HepG2 (cell line): ENCODE data around the gene TPP2. TPM values are rescaled to one million over a fixed set of nuclear protein-coding genes. Genes with fewer than 3 reads are reported as not detected.

ENCODE experiments used
- ATF4 ChIP-seq, 2 experiments: fragments of 450-650 bp in 1 of 2; sonication (generic) in 1 of 2; formaldehyde crosslinking; IDR thresholded peaks; 2 replicates each; pipeline versions ENCODE4 v1.5.0 to v1.8.0; 2020 to 2022; ENCODE audit warnings: mild to moderate bottlenecking in 1 of 2, missing genetic modification reagents in 1 of 2
- DNMT3B ChIP-seq: conservative IDR thresholded peaks from 2 replicates; pipeline ENCODE4 v1.6.1; 2016; ENCODE audit warnings: missing biosample characterization, control low read depth
- FOXC1 ChIP-seq: sonication (generic); formaldehyde crosslinking; IDR thresholded peaks from 2 replicates; pipeline ENCODE4 v1.8.0; 2022; ENCODE audit warnings: mild to moderate bottlenecking, missing genetic modification reagents, borderline replicate concordance
- FUBP1 ChIP-seq: sonication (generic); formaldehyde crosslinking; IDR thresholded peaks from 2 replicates; pipeline ENCODE4 v1.5.1; 2020; ENCODE audit warnings: missing genetic modification reagents, mild to moderate bottlenecking, borderline replicate concordance
- KLF11 ChIP-seq: IDR thresholded peaks from 2 replicates; pipeline ENCODE4 v1.6.1; 2016; ENCODE audit warnings: missing compliant biosample characterization
- NR2F2 ChIP-seq: IDR thresholded peaks from 2 replicates; pipeline ENCODE4 v1.6.1; 2012; ENCODE audit warnings: low read depth, inconsistent platforms, borderline replicate concordance
- PAF1 ChIP-seq: IDR thresholded peaks from 2 replicates; pipeline ENCODE4 v1.6.1; 2016; ENCODE audit warnings: missing genetic modification reagents, missing compliant biosample characterization
- PAXIP1 ChIP-seq: sonication (generic); formaldehyde crosslinking; conservative IDR thresholded peaks from 2 replicates; pipeline ENCODE4 v1.4.0; 2020; ENCODE audit warnings: mild to moderate bottlenecking, missing genetic modification reagents, moderate library complexity
- SAFB2 ChIP-seq: sonication (generic); formaldehyde crosslinking; IDR thresholded peaks from 2 replicates; pipeline ENCODE4 v1.5.1; 2020; ENCODE audit warnings: missing genetic modification reagents, low read depth, mild to moderate bottlenecking, borderline replicate concordance
- SOX13 ChIP-seq, 3 experiments: fragments of 450-650 bp in 1 of 3; sonication (generic) in 1 of 3; formaldehyde crosslinking in 1 of 3; IDR thresholded peaks in 2 of 3; conservative IDR thresholded peaks in 1 of 3; 2 replicates each; pipeline versions ENCODE4 v1.5.0 to v1.6.1; 2016 to 2020; ENCODE audit warnings: antibody characterized with exemption in 1 of 3, mild to moderate bottlenecking in 1 of 3, missing compliant biosample characterization in 1 of 3, missing genetic modification reagents in 1 of 3, moderate library complexity in 1 of 3
- SRY ChIP-seq: sonication (generic); formaldehyde crosslinking; IDR thresholded peaks from 2 replicates; pipeline ENCODE4 v1.8.0; 2022; ENCODE audit warnings: mild to moderate bottlenecking, missing genetic modification reagents
- U2AF1 ChIP-seq: fragments of 200-400 bp; formaldehyde crosslinking; optimal IDR thresholded peaks from 2 replicates; pipeline ENCODE3; 2017; ENCODE audit warnings: mild to moderate bottlenecking, low read depth, low read length
- UBTF ChIP-seq: sonication (generic); formaldehyde crosslinking; IDR thresholded peaks from 2 replicates; pipeline ENCODE4 v1.4.0; 2020; ENCODE audit warnings: mild to moderate bottlenecking, missing genetic modification reagents
- ZBTB14 ChIP-seq: sonication (generic); formaldehyde crosslinking; IDR thresholded peaks from 2 replicates; pipeline ENCODE4 v1.4.0; 2020; ENCODE audit warnings: missing genetic modification reagents
- ZNF143 ChIP-seq: sonication (generic); formaldehyde crosslinking; IDR thresholded peaks from 2 replicates; pipeline ENCODE4 v1.4.0; 2020; ENCODE audit warnings: missing genetic modification reagents
- ZNF263 ChIP-seq: sonication (generic); formaldehyde crosslinking; IDR thresholded peaks from 2 replicates; pipeline ENCODE4 v1.4.0; 2020; ENCODE audit warnings: missing genetic modification reagents
- ZNF382 ChIP-seq: sonication (generic); formaldehyde crosslinking; IDR thresholded peaks from 2 replicates; pipeline ENCODE4 v1.5.0; 2020; ENCODE audit warnings: missing genetic modification reagents, mild to moderate bottlenecking, borderline replicate concordance
- ZNF660 ChIP-seq: sonication (generic); formaldehyde crosslinking; IDR thresholded peaks from 2 replicates; pipeline ENCODE4 v1.5.1; 2020; ENCODE audit warnings: mild to moderate bottlenecking, low read depth, missing genetic modification reagents, borderline replicate concordance
- polyA plus RNA-seq, 8 experiments: library from polyadenylated mRNA; depleted of rRNA in 3 of 8; stranded (reverse) in 7 of 8; unstranded in 1 of 8; fragments of >200 nt; fragmentation: Illumina TruSeq in 4 of 8; extraction: Trizol in 4 of 8; gene quantifications; 2 replicates each; pipeline versions ENCODE4 v1.2.1 to v1.2.3, GENCODE V29; 2011 to 2016; ENCODE audit warnings: low read depth in 4 of 8, missing spikeins in 1 of 8, mixed read lengths in 1 of 8; ENCODE audit not compliant: insufficient read depth in 1 of 8
- total RNA-seq, 5 experiments: library from RNA; depleted of rRNA; stranded (reverse); fragments of >200 nt; fragmentation: Illumina TruSeq; extraction: Trizol; gene quantifications; 2 replicates each; pipeline ENCODE4 v1.2.3, GENCODE V29; 2016; ENCODE audit warnings: low read depth in 1 of 5

TPP2 gene
- total and polyA plus RNA-seq, 2 of the 13 experiments (the other 11 are each of a cell fraction or from before 2014, with no cell fraction given) = 16.4 to 52.1 TPM

- TF ChIP-seq ATF4 (CRISPR knock-in tag; IDR thresholded peaks at IDR 0.05) (0 out of 4 replicates have a peak, but pooled peaks of 1 of the 2 experiments have one; percentile 23), ZNF143 (CRISPR knock-in tag) (no peak), FOXC1 (CRISPR knock-in tag) (no peak), PAF1 (CRISPR knock-in tag) (no peak), UBTF (CRISPR knock-in tag) (no peak), KLF11 (CRISPR knock-in tag) (no peak), PAXIP1 (CRISPR knock-in tag) (peak; percentile 70), SAFB2 (CRISPR knock-in tag) (no peak), U2AF1 (no peak), ZNF382 (CRISPR knock-in tag) (no peak), ZNF263 (CRISPR knock-in tag) (no peak), ZNF660 (CRISPR knock-in tag) (no peak), DNMT3B (no peak), SRY (CRISPR knock-in tag) (no peak), ZBTB14 (CRISPR knock-in tag) (no peak), FUBP1 (CRISPR knock-in tag) (no peak), NR2F2 (no peak), SOX13 (IDR thresholded peaks at IDR 0.05) (no peak), SOX13 (CRISPR knock-in tag; conservative IDR thresholded peaks at IDR 0.05 in 1 of 2, IDR thresholded peaks at IDR 0.05 in 1 of 2) (0 out of 4 replicates have a peak, but pooled peaks of 1 of the 2 experiments have one; percentile 17)
Observed at GRCh38 chr13:102561933-102562332, 34.9 kb upstream of the TPP2 start (continued).
